ENCODE data around the gene SEL1L2. TPM values are rescaled to one million over a fixed set of nuclear protein-coding genes. Genes with fewer than 3 reads are reported as not detected.

SEL1L2 gene
- total RNA-seq, 2 experiments from 2014 or later: not detected

GRCh38 chr20:13915284-13915683 lies 75.1 kb downstream of the SEL1L2 start:
- H3K36me3 Mint-ChIP-seq (ENCODE audit: low read depth): no peaks in the 10 kb centered on the region
- POLR2A ChIA-PET: no interaction called here
- CTCF ChIA-PET: no interaction called here
- H3K27me3 Mint-ChIP-seq: no peaks in the 10 kb centered on the region
- H3K27ac Mint-ChIP-seq: no peak overlapping the region
- no peaks in the 10 kb centered on the region for H3K9me3 Mint-ChIP-seq
- no peak for DNase-seq
- no peak overlapping the region for H3K4me3 Mint-ChIP-seq
- no peaks in the 10 kb centered on the region for H3K4me1 Mint-ChIP-seq

DNA sequence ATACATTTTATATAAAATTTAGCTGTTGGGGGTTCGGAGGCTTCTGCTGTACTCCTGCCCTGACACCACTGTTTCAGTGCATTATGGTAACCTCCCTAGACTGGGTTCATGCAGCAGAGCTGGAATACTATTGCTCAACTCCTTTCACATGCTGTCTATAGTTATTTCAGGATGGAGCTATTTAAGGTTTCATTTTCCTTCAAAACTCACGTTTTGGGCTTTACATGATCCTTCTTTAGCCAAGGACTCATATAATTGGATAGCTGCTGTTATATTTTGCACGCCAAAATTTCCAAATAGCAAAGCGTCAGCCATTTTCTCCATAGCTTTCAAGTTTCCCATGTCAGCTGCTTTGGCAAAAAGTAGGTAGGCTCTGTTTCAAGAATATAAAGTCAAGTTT lies 76.8 kb downstream of the SEL1L2 start:
- H3K36me3 Mint-ChIP-seq (ENCODE audit: low read depth): no peaks in the 10 kb centered on the region
- H3K4me1 Mint-ChIP-seq: no peaks in the 10 kb centered on the region
- no peaks in the 10 kb centered on the region for H3K27me3 Mint-ChIP-seq
- ChIA-PET CTCF (interaction anchor here (0.7 kb wide), 1 partner anchor 9 kb away, joined by 3 read pairs; no protein-coding TSS in a partner anchor), POLR2A (no interaction called here)
- H3K4me3 Mint-ChIP-seq: no peak overlapping the region
- no peaks in the 10 kb centered on the region for H3K9me3 Mint-ChIP-seq
- no peak overlapping the region for H3K27ac Mint-ChIP-seq
- DNase-seq: no peak

DNA sequence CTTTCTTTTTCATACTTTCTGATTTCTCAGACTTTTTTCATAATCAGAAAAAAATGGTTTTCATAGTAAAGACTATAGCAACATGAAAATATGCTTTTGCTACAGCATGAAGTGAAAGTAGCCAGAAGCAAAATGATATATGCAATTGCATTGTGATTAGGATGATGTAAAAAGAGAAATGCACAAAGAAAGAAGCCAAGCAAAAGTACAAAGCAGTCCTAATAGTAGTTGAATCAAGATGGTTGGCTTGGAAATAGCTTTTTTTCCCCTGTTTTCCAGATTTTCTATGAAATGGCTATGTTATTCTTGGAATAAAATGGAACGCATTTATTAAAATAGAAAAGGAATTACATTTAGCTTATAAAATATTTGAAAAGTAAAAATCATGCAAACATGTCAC lies 77.3 kb downstream of the SEL1L2 start:
- no peaks in the 10 kb centered on the region for H3K4me1 Mint-ChIP-seq
- POLR2A ChIA-PET: no interaction called here
- DNase-seq: no peak
- no peak overlapping the region for H3K4me3 Mint-ChIP-seq
- CTCF ChIA-PET: no interaction called here
- no peaks in the 10 kb centered on the region for H3K36me3 Mint-ChIP-seq (ENCODE audit: low read depth)
- no peak overlapping the region for H3K27ac Mint-ChIP-seq
- no peaks in the 10 kb centered on the region for H3K27me3 Mint-ChIP-seq
- H3K9me3 Mint-ChIP-seq: no peaks in the 10 kb centered on the region

- ChIA-PET POLR2A (no interaction called here), CTCF (no interaction called here)
- Mint-ChIP-seq H3K27ac (no peak overlapping the region), H3K27me3 (no peaks in the 10 kb centered on the region), H3K9me3 (no peaks in the 10 kb centered on the region), H3K4me1 (no peaks in the 10 kb centered on the region), H3K36me3 (ENCODE audit: low read depth) (no peaks in the 10 kb centered on the region), H3K4me3 (no peak overlapping the region)
- no peak for DNase-seq
Measured at GRCh38 chr20:13910492-13910891, 79.9 kb downstream of the SEL1L2 start.

DNA sequence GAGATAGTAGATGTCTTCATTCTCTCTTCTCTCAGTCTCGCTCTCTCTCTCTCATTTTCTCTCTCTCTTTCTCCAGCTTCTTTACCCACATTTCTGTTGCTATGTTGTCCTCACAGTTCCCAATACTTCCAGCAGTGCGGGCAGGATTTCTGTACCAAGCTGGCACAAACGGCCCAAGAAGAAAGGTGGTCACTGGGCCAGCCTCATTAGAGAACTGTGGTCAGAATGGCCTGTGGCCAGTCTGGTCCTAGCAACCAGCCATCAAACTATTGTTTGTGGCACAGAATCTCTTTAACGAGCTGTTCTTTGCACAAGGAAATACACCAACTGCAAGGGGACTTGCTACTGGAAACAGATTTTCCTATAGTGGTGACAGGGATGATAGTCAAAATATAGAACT lies 81.3 kb downstream of the SEL1L2 start:
- Mint-ChIP-seq H3K9me3 (no peaks in the 10 kb centered on the region), H3K4me1 (no peaks in the 10 kb centered on the region), H3K36me3 (ENCODE audit: low read depth) (no peaks in the 10 kb centered on the region), H3K27ac (no peak overlapping the region), H3K4me3 (no peak overlapping the region), H3K27me3 (no peaks in the 10 kb centered on the region)
- POLR2A ChIA-PET: no interaction called here
- DNase-seq: no peak
- CTCF ChIA-PET: no interaction called here

GRCh38 chr20:13904766-13905165 lies 85.6 kb downstream of the SEL1L2 start:
- no peaks in the 10 kb centered on the region for H3K27me3 Mint-ChIP-seq
- CTCF ChIA-PET: interaction anchor here (0.6 kb wide), 1 partner anchor 36 kb away, joined by 4 read pairs; no protein-coding TSS in a partner anchor
- H3K36me3 Mint-ChIP-seq (ENCODE audit: low read depth): no peaks in the 10 kb centered on the region
- H3K27ac Mint-ChIP-seq: no peak overlapping the region
- H3K9me3 Mint-ChIP-seq: no peaks in the 10 kb centered on the region
- H3K4me1 Mint-ChIP-seq: no peaks in the 10 kb centered on the region
- no peak overlapping the region for H3K4me3 Mint-ChIP-seq
- no peak for DNase-seq
- POLR2A ChIA-PET: no interaction called here

GRCh38 chr20:13900496-13900895 lies 89.9 kb downstream of the SEL1L2 start:
- CTCF ChIA-PET: no interaction called here
- H3K4me3 Mint-ChIP-seq: no peak overlapping the region
- H3K27ac Mint-ChIP-seq: no peak overlapping the region
- no peaks in the 10 kb centered on the region for H3K4me1 Mint-ChIP-seq
- no peaks in the 10 kb centered on the region for H3K27me3 Mint-ChIP-seq
- H3K9me3 Mint-ChIP-seq: no peaks in the 10 kb centered on the region
- no peaks in the 10 kb centered on the region for H3K36me3 Mint-ChIP-seq (ENCODE audit: low read depth)
- POLR2A ChIA-PET: no interaction called here
- DNase-seq: no peak

GRCh38 chr20:13898012-13898612 lies 92.3 kb downstream of the SEL1L2 start:
- no peak for DNase-seq
- Mint-ChIP-seq H3K27ac (no peak overlapping the region), H3K36me3 (ENCODE audit: low read depth) (no peaks in the 10 kb centered on the region), H3K9me3 (no peaks in the 10 kb centered on the region), H3K4me1 (no peaks in the 10 kb centered on the region), H3K27me3 (no peaks in the 10 kb centered on the region), H3K4me3 (no peak overlapping the region)
- ChIA-PET POLR2A (no interaction called here), CTCF (no interaction called here)

DNA sequence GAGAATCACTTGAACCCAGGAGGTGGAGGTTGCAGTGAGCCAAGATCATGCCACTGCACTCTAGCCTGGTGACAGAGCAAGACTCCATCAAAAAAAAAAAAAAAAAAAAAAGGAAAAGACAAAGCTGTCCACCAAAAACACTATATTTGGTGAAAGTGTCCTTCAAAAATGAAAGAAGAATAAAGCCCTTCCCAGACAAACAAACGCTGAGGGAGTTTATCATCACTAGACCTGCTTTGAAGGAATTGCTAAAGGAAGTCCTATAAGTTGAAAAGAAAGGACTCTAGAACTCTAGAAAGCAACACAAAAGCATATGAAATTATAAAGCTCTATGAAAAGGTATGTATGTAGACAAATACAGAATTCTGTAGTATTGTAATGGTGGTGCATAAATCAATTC lies 98.8 kb downstream of the SEL1L2 start:
- Mint-ChIP-seq H3K27ac (no peak overlapping the region), H3K4me3 (no peak overlapping the region), H3K9me3 (peaks cover 10% of the 10 kb centered on the region), H3K27me3 (peaks cover 3% of the 10 kb centered on the region), H3K36me3 (ENCODE audit: low read depth) (no peaks in the 10 kb centered on the region), H3K4me1 (no peaks in the 10 kb centered on the region)
- ChIA-PET CTCF (no interaction called here), POLR2A (no interaction called here)
- no peak for DNase-seq

DNA sequence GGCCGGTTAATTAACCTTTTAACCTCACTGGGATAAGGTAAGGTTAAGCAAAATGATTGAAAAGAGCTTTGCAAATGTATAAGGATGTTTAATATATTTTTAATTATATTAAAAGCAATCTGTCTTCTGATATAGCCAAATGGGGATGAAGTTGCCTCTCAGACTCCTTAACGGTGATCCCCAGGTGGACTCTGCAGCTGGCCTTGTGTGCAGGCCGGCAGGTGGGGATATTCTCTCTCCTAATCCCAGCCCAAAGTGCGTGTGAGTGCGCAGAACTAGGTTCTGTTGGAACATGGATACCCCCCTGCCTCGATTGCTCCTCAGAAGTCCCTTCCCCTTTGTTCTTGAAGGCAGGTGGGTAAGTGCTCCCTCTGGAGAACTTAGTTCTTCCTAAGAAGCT lies 105.6 kb downstream of the SEL1L2 start:
- ChIA-PET CTCF (no interaction called here), POLR2A (no interaction called here)
- Mint-ChIP-seq H3K36me3 (ENCODE audit: low read depth) (no peaks in the 10 kb centered on the region), H3K4me1 (no peaks in the 10 kb centered on the region), H3K27me3 (no peaks in the 10 kb centered on the region), H3K4me3 (no peak overlapping the region), H3K27ac (no peak overlapping the region), H3K9me3 (no peaks in the 10 kb centered on the region)
- DNase-seq: no peak

DNA sequence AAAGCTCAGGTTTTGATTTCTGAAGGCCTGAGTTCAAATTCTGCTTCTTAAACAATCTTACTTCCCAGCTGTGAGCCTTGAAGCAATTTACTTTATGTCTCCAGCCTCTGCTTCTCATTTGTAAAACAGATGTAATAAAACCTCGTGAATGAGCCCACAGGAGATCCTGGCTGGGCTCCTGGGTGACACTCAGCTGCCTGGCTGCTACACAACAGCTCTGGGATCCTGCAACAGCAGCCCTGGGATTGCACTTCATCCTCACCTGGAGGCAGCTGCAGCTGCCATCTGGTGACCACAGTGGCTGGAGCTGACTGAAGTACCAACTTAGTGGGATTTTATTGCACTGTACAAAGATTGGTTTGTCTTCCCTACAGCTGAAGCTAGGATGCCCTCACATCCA lies 107.0 kb downstream of the SEL1L2 start:
- Mint-ChIP-seq H3K27ac (no peak overlapping the region), H3K36me3 (ENCODE audit: low read depth) (no peaks in the 10 kb centered on the region), H3K9me3 (no peaks in the 10 kb centered on the region), H3K27me3 (no peaks in the 10 kb centered on the region), H3K4me3 (no peak overlapping the region), H3K4me1 (no peaks in the 10 kb centered on the region)
- CTCF ChIA-PET: no interaction called here
- POLR2A ChIA-PET: no interaction called here
- DNase-seq: no peak

DNA sequence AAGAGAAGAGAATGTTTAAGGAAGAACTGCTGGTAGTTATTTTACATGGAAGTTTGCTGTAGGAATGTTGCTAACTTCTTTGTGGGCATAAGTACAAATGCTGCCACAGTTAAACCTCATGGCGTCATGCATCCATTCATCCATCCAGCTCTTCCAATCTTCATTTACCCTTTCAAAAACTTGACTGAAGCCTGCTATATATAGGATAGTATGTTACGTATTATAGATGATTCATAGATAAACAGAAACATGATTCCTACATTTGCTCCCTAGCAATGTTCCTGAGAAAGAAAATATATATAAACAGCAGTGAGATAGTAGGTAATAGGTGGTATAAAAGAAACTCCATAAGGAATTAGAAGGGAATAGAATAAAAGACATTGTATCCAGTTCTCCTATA lies 111.8 kb downstream of the SEL1L2 start:
- CTCF ChIA-PET: no interaction called here
- H3K27me3 Mint-ChIP-seq: no peaks in the 10 kb centered on the region
- no peaks in the 10 kb centered on the region for H3K4me1 Mint-ChIP-seq
- H3K27ac Mint-ChIP-seq: no peak overlapping the region
- H3K4me3 Mint-ChIP-seq: no peak overlapping the region
- no peaks in the 10 kb centered on the region for H3K9me3 Mint-ChIP-seq
- POLR2A ChIA-PET: no interaction called here
- no peak for DNase-seq
- no peaks in the 10 kb centered on the region for H3K36me3 Mint-ChIP-seq (ENCODE audit: low read depth)

- H3K4me1 Mint-ChIP-seq: no peaks in the 10 kb centered on the region
- H3K27me3 Mint-ChIP-seq: no peaks in the 10 kb centered on the region
- POLR2A ChIA-PET: no interaction called here
- H3K27ac Mint-ChIP-seq: no peak overlapping the region
- no peaks in the 10 kb centered on the region for H3K9me3 Mint-ChIP-seq
- no peak for DNase-seq
- H3K4me3 Mint-ChIP-seq: no peak overlapping the region
- H3K36me3 Mint-ChIP-seq (ENCODE audit: low read depth): no peaks in the 10 kb centered on the region
- CTCF ChIA-PET: no interaction called here
Measured at GRCh38 chr20:13877793-13878192, 112.6 kb downstream of the SEL1L2 start.

DNA sequence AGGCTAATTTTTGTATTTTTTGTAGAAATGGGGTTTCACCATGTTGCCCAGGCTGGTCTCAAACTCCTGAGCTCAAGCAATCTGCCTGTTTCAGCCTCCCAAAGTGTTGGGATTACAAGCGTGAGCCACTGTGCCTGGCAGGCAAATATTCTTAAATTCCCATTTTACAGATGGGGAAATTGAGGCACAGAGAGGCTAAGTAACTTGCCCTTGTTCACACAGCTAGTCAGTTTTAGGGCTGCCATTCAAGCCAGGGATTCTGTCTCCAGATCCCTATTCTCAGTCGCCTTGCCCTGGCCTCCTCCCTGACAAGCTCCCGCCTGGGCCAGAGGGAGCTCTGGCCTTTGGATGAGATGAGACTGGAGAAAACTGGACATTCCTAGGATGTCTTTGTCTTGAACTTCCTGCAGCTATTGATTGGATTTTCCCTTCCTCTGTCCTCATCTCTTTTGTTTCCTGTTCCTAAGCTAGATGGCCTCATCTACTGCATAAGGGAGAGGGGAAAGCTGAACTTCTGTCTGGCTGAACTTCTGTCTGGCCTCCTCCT lies 115.1 kb downstream of the SEL1L2 start:
- no peak overlapping the region for H3K27ac Mint-ChIP-seq
- POLR2A ChIA-PET: no interaction called here
- H3K4me3 Mint-ChIP-seq: no peak overlapping the region
- no peaks in the 10 kb centered on the region for H3K27me3 Mint-ChIP-seq
- CTCF ChIA-PET: no interaction called here
- H3K36me3 Mint-ChIP-seq (ENCODE audit: low read depth): no peaks in the 10 kb centered on the region
- H3K4me1 Mint-ChIP-seq: no peaks in the 10 kb centered on the region
- H3K9me3 Mint-ChIP-seq: no peaks in the 10 kb centered on the region
- no peak for DNase-seq

Data from activated CD4-positive, alpha-beta T cell treated with anti-CD3 and anti-CD28 coated beads, Interleukin-2, amount 10 ng/mL, durations not matched to agents 7 days and 5 days (primary cell).